Measurements from ENCODE around the gene XCL1. TPM values are rescaled to one million over a fixed set of nuclear protein-coding genes. Genes with fewer than 3 reads are reported as not detected.

XCL1 gene
- total RNA-seq, 2 donors from 2014 or later, result 0.77 TPM; not detected in 1

GRCh38 chr1:168598125-168598524 lies 21.7 kb downstream of the XCL1 start:
- no peak for ATAC-seq
- DNase-seq, result no peak
- intact Hi-C loops (cut with DNase I), result no loop called here

- DNase-seq, result no peak
- no peak for ATAC-seq
- intact Hi-C loops (cut with DNase I), result no loop called here
Observed at GRCh38 chr1:168598892-168599291, 22.5 kb downstream of the XCL1 start.

- intact Hi-C loops (cut with DNase I), result loop anchor here (5.0 to 10.0 kb wide), 2 partner anchors 535 to 748 kb away; no protein-coding TSS in a partner anchor
- ATAC-seq (no peak), DNase-seq (no peak)
Observed at GRCh38 chr1:168599641-168600040, 23.2 kb downstream of the XCL1 start.

GRCh38 chr1:168601051-168601450 lies 24.6 kb downstream of the XCL1 start:
- ATAC-seq (no peak), DNase-seq (no peak)
- intact Hi-C loops (cut with DNase I), result loop anchor here (5.0 to 10.0 kb wide), 2 partner anchors 534 to 746 kb away; no protein-coding TSS in a partner anchor

- intact Hi-C loops (cut with DNase I), result loop anchor here (2.0 to 10.0 kb wide), 3 partner anchors 531 to 745 kb away; no protein-coding TSS in a partner anchor
- ATAC-seq (peak; percentile 93 to 94), DNase-seq (peak; percentile 81)
Observed at GRCh38 chr1:168603501-168604110, 27.2 kb downstream of the XCL1 start.

GRCh38 chr1:168605443-168605842 lies 29.0 kb downstream of the XCL1 start:
- intact Hi-C loops (cut with DNase I), result loop anchor here in 1 of 2 donors (2.0 to 10.0 kb wide), 2 partner anchors 529 to 743 kb away; no protein-coding TSS in a partner anchor
- no peak for ATAC-seq

GRCh38 chr1:168606096-168606495 lies 29.7 kb downstream of the XCL1 start:
- no peak for DNase-seq
- intact Hi-C loops (cut with DNase I), result loop anchor here in 1 of 2 donors (10.0 kb wide), 1 partner anchor 529 kb away; no protein-coding TSS in a partner anchor
- no peak for ATAC-seq

More at GRCh38 chr1:168605443-168605842, 29.0 kb downstream of the XCL1 start:
- no peak for DNase-seq

- intact Hi-C loops (cut with DNase I), result loop anchor here in 1 of 2 donors (10.0 kb wide), 1 partner anchor 527 kb away; no protein-coding TSS in a partner anchor
- ATAC-seq (no peak), DNase-seq (no peak)
Observed at GRCh38 chr1:168607872-168608428, 31.5 kb downstream of the XCL1 start.

- DNase-seq (peak; percentile 71), ATAC-seq (peak; percentile 70 to 84)
- intact Hi-C loops (cut with DNase I), result loop anchor here in 1 of 2 donors (10.0 kb wide), 1 partner anchor 526 kb away; no protein-coding TSS in a partner anchor
Observed at GRCh38 chr1:168608796-168609715, 32.7 kb downstream of the XCL1 start.

GRCh38 chr1:168609741-168610510 lies 33.5 kb downstream of the XCL1 start:
- intact Hi-C loops (cut with DNase I), result loop anchor here in 1 of 2 donors (10.0 kb wide), 2 partner anchors 495 to 525 kb away; partner anchors contain the start of gene ATP1B1
- DNase-seq, result no peak
- ATAC-seq, result no peak

GRCh38 chr1:168613038-168613451 lies 36.6 kb downstream of the XCL1 start:
- intact Hi-C loops (cut with DNase I), result loop anchor here in 1 of 2 donors (10.0 kb wide), 1 partner anchor 492 kb away; the partner anchor contains the start of gene ATP1B1
- no peak for ATAC-seq
- no peak for DNase-seq

GRCh38 chr1:168613691-168614231 lies 37.4 kb downstream of the XCL1 start:
- ATAC-seq, result peak; percentile 66 to 84
- peak; percentile 44 for DNase-seq
- intact Hi-C loops (cut with DNase I), result loop anchor here in 1 of 2 donors (10.0 kb wide), 1 partner anchor 491 kb away; the partner anchor contains the start of gene ATP1B1

- DNase-seq, result no peak
- ATAC-seq, result peak in 1 of 2 donors; percentile 18
- intact Hi-C loops (cut with DNase I), result loop anchor here in 1 of 2 donors (10.0 kb wide), 1 partner anchor 491 kb away; the partner anchor contains the start of gene ATP1B1
Observed at GRCh38 chr1:168614235-168614634, 37.8 kb downstream of the XCL1 start.

- DNase-seq, result no peak
- ATAC-seq, result no peak
- intact Hi-C loops (cut with DNase I), result loop anchor here in 1 of 2 donors (10.0 kb wide), 1 partner anchor 489 kb away; the partner anchor contains the start of gene ATP1B1
Observed at GRCh38 chr1:168615965-168616364, 39.6 kb downstream of the XCL1 start.

GRCh38 chr1:168617974-168618750 lies 41.8 kb downstream of the XCL1 start:
- no peak for ATAC-seq
- no peak for DNase-seq
- intact Hi-C loops (cut with DNase I), result loop anchor here in 1 of 2 donors (10.0 kb wide), 1 partner anchor 487 kb away; the partner anchor contains the start of gene ATP1B1

GRCh38 chr1:168618886-168619285 lies 42.5 kb downstream of the XCL1 start:
- no peak for DNase-seq
- intact Hi-C loops (cut with DNase I), result loop anchor here in 1 of 2 donors (10.0 kb wide), 1 partner anchor 486 kb away; the partner anchor contains the start of gene ATP1B1
- no peak for ATAC-seq

GRCh38 chr1:168621356-168621755 lies 45.0 kb downstream of the XCL1 start:
- intact Hi-C loops (cut with DNase I), result loop anchor here in 1 of 2 donors (5.0 kb wide), 1 partner anchor 86 kb away; no protein-coding TSS in a partner anchor
- DNase-seq (no peak), ATAC-seq (peak; percentile 44 to 65)
